ENCODE results near the gene CRABP2. TPM values are rescaled to one million over a fixed set of nuclear protein-coding genes. Genes with fewer than 3 reads are reported as not detected.

CRABP2 gene
- total and polyA plus RNA-seq, 2 of the 13 experiments (the other 11 are each of a cell fraction or from before 2014, with no cell fraction given) = 0.40 to 0.60 TPM

DNA sequence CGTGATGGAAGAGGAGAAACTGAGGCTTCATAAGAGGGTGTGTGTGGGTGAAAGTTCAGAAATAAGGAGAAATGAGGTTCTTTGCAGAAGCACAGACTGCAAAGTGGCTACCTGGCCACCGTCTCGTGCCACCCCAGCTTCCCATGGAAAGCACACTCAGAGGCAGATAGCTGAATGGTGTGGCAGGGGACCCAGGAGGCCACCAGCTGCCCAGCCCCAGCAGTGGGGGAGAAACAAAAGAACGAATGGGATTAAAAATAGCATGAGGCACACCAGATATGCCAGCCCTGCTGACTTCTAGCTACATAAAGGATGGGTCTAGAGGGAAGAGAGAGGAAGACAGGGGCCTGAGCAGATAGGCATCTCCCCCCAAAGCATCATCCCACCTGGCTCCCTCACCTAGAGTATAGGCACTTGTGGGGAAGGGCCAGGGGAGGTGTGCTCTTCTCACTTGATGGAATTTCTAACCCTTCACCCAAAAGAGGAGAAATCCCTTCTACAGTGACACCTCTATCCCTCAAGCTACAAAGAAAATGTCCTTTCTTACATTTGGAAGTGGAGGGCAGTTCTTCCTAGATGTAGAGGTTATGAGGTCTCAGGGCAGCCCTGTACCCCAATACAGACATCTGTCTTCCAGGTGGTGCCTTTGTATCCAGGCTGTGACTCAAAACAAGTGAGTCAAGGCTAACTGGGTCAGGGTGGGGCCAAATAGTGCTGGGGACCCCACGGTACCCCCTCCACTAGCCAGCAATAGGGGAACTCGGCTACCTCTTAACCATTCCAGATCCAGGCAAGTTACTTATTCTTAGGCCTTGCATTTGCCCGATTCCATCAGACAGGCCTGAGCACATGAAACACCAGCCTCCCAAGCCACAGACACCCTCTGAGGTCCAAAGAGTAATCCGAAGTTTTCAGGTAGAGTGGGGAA, 42.6 kb upstream of the CRABP2 start:
- intact Hi-C loops (cut with micrococcal nuclease; ENCODE audit: unreplicated experiment) = loop anchor here (2.0 kb wide), 1 partner anchor 19 kb away; the partner anchor contains the start of genes ISG20L2 and METTL25B
- FAIRE-seq (no peak), DNase-seq (ENCODE audit: low spot score) (no peak), ATAC-seq (no peak)
- Histone ChIP-seq H3K4me2 (ENCODE audit: low read depth, low read length) (peak overlapping the region; percentile 98), H2AFZ (ENCODE audit: low read length) (no peak overlapping the region), H3K36me3 (replicated peaks in 1 of 2; ENCODE audit: control insufficient read depth in 1 of 2, insufficient read depth in 2 of 2, low read length in 2 of 2) (peaks cover 10 to 26% of the 10 kb centered on the region in 2 experiments; a peak in 4 of 5 replicates), H3K9me3 (ENCODE audit: low read length) (no peaks in the 10 kb centered on the region), H3K79me2 (ENCODE audit: insufficient read depth, low read length) (peaks cover 75% of the 10 kb centered on the region), H3K27ac (ENCODE audit: extremely low read length, insufficient read depth, low read length) (peak overlapping the region; percentile 100), H3K4me1 (ENCODE audit: insufficient read depth, low read length) (peaks cover 47% of the 10 kb centered on the region), H3K4me3 (replicated peaks in 1 of 3; ENCODE audit: insufficient read depth in 1 of 3, low read depth in 2 of 3, low read length in 3 of 3) (peak overlapping the region; percentile 87 to 90 (median 88)), H3K27me3 (ENCODE audit: control insufficient read depth in 1 of 2, insufficient read depth in 2 of 2, low read length in 2 of 2) (no peaks in the 10 kb centered on the region; a peak in 1 of 5 replicates), H4K20me1 (ENCODE audit: insufficient read depth, low read length) (peaks cover 13% of the 10 kb centered on the region), H3K9ac (ENCODE audit: insufficient read depth, low read depth, low read length) (peak overlapping the region; percentile 95)
- no TSS peak for BruUV-seq (replicated peaks)
- in situ Hi-C loops (cut with HindIII; ENCODE audit: extremely low pct_ligation_motif_present, low pct_unique_long_range_greater_than_20kb) = no loop called here
- ChIA-PET POLR2A (interaction anchor here (1.0 to 3.3 kb wide), 6 partner anchors 19 to 291 kb away, joined by 3 to 27 read pairs (median 5); partner anchors contain the start of genes ISG20L2, METTL25B and PRCC), CTCF (ENCODE audit: low intra/inter-chr PET ratio, low total read pairs) (no interaction called here)
- 0 out of 2 replicates have a peak, but pooled peaks have one; percentile 15 for TF ChIP-seq ZNF782 (CRISPR knock-in tag; IDR thresholded peaks at IDR 0.05; ENCODE audit: borderline replicate concordance)
- TF ChIP-seq AKAP8 (CRISPR knock-in tag; IDR thresholded peaks at IDR 0.05) = peak; percentile 37; the same call in 1 of the 2 replicates
- TF ChIP-seq ARID2 (CRISPR knock-in tag; IDR thresholded peaks at IDR 0.05; ENCODE audit: borderline replicate concordance) = 0 out of 2 replicates have a peak, but pooled peaks have one; percentile 28
- TF ChIP-seq GLI4 (CRISPR knock-in tag; IDR thresholded peaks at IDR 0.05; ENCODE audit: borderline replicate concordance) = 0 out of 2 replicates have a peak, but pooled peaks have one; percentile 50
- TF ChIP-seq, protein P1, sequence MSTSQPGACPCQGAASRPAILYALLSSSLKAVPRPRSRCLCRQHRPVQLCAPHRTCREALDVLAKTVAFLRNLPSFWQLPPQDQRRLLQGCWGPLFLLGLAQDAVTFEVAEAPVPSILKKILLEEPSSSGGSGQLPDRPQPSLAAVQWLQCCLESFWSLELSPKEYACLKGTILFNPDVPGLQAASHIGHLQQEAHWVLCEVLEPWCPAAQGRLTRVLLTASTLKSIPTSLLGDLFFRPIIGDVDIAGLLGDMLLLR (CRISPR knock-in tag; IDR thresholded peaks at IDR 0.05) = 0 out of 2 replicates have a peak, but pooled peaks have one; percentile 27
- TF ChIP-seq TBL1XR1 (IDR thresholded peaks at IDR 0.05; ENCODE audit: borderline replicate concordance, low read length, partially characterized antibody) = no peak
- TF ChIP-seq ZSCAN29 (CRISPR knock-in tag; conservative IDR thresholded peaks at IDR 0.05) = peak; percentile 49; the same call in 1 of the 2 replicates
- TF ChIP-seq POLR2A (IDR thresholded peaks at IDR 0.05; ENCODE audit: insufficient read depth in 1 of 2, low read depth in 2 of 2, low read length in 2 of 2) = peak in 1 of 2 experiments; percentile 40; a peak in 2 of 4 replicates
- TF ChIP-seq, protein P2, sequence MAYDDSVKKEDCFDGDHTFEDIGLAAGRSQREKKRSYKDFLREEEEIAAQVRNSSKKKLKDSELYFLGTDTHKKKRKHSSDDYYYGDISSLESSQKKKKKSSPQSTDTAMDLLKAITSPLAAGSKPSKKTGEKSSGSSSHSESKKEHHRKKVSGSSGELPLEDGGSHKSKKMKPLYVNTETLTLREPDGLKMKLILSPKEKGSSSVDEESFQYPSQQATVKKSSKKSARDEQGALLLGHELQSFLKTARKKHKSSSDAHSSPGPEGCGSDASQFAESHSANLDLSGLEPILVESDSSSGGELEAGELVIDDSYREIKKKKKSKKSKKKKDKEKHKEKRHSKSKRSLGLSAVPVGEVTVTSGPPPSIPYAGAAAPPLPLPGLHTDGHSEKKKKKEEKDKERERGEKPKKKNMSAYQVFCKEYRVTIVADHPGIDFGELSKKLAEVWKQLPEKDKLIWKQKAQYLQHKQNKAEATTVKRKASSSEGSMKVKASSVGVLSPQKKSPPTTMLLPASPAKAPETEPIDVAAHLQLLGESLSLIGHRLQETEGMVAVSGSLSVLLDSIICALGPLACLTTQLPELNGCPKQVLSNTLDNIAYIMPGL (CRISPR knock-in tag; IDR thresholded peaks at IDR 0.05; ENCODE audit: borderline replicate concordance in 1 of 2, low read depth in 1 of 2) = peak in 1 of 2 experiments; percentile 6; a peak in 1 of 4 replicates
- no peak for TF ChIP-seq ZNF598 (CRISPR knock-in tag; IDR thresholded peaks at IDR 0.05; ENCODE audit: borderline replicate concordance)
- TF ChIP-seq SAFB2 (CRISPR knock-in tag; IDR thresholded peaks at IDR 0.05; ENCODE audit: borderline replicate concordance, low read depth) = 0 out of 2 replicates have a peak, but pooled peaks have one; percentile 26
- WGBS (ENCODE audit: low lambda C conversion rate) = 9% methylated on average over 6 of the region's 8 CpGs
